Activated CD8-positive, alpha-beta memory T cell treated with anti-CD3 and anti-CD28 coated beads, Interleukin-2, amount 50 U/mL, for 48 hours (primary cell): ENCODE data around the gene UQCC3.

Source experiments
- DNase-seq: peaks from one replicate; pipeline ENCODE4 v3.0.0-alpha.2; 2020

Gene UQCC3

GRCh38 chr11:62705880-62706849 lies 34.7 kb downstream of the UQCC3 start:
- DNase-seq: peak; percentile 98

- no peak for DNase-seq
Measured at GRCh38 chr11:62706850-62707247, 35.4 kb downstream of the UQCC3 start.

- DNase-seq: peak; percentile 55
Measured at GRCh38 chr11:62707277-62707861, 35.9 kb downstream of the UQCC3 start, which contains the start of the genes BSCL2 and GNG3. Gene BSCL2, minus strand, starts transcription at chr11:62707424. Its CDS starts 229 bp downstream, at chr11:62707195. Gene GNG3, plus strand, starts transcription at chr11:62707676. Its CDS starts 620 bp downstream, at chr11:62708296.

- peak; percentile 59 for DNase-seq
Measured at GRCh38 chr11:62708392-62708791, 36.9 kb downstream of the UQCC3 start.

- peak; percentile 75 for DNase-seq
Measured at GRCh38 chr11:62708793-62709192, 37.3 kb downstream of the UQCC3 start.

GRCh38 chr11:62709247-62710000 lies 38.0 kb downstream of the UQCC3 start:
- DNase-seq: peak; percentile 92

GRCh38 chr11:62710001-62710345 lies 38.5 kb downstream of the UQCC3 start:
- no peak for DNase-seq

GRCh38 chr11:62712276-62712812 lies 40.9 kb downstream of the UQCC3 start:
- DNase-seq: no peak

GRCh38 chr11:62712861-62713260 lies 41.4 kb downstream of the UQCC3 start:
- no peak for DNase-seq

GRCh38 chr11:62713343-62713742 lies 41.9 kb downstream of the UQCC3 start:
- DNase-seq: no peak

GRCh38 chr11:62715150-62716130 lies 44.0 kb downstream of the UQCC3 start:
- DNase-seq: no peak

- no peak for DNase-seq
Measured at GRCh38 chr11:62716206-62716605, 44.7 kb downstream of the UQCC3 start.

- DNase-seq: no peak
Measured at GRCh38 chr11:62716816-62717215, 45.3 kb downstream of the UQCC3 start.

- no peak for DNase-seq
Measured at GRCh38 chr11:62719302-62719978, 48.0 kb downstream of the UQCC3 start.

- no peak for DNase-seq
Measured at GRCh38 chr11:62721994-62722393, 50.5 kb downstream of the UQCC3 start.
